Activated T-cell treated with anti-CD3 and anti-CD28 coated beads, Interleukin-2, amount 50 U/mL, for 48 hours (primary cell): ENCODE results near the gene CREB3L2.
"Not testable (repeated sequence)": the region's sequence is repeated elsewhere in the genome, so short reads cannot be mapped to it uniquely, and the experiment has no call there.

Experiments used
- DNase-seq, 2 experiments: peaks; one replicate each; pipeline ENCODE4 v3.0.0-alpha.2; 2020

Gene CREB3L2

GRCh38 chr7:137865764-137866163, 136.1 kb downstream of the CREB3L2 start:
- no peak for DNase-seq

- DNase-seq, result no peak
Measured at GRCh38 chr7:137862964-137863363, 138.9 kb downstream of the CREB3L2 start.

- DNase-seq, result no peak
Measured at GRCh38 chr7:137862358-137862757, 139.5 kb downstream of the CREB3L2 start.

- DNase-seq, result no peak
Measured at GRCh38 chr7:137860542-137860941, 141.3 kb downstream of the CREB3L2 start.

GRCh38 chr7:137853053-137853452, 148.8 kb downstream of the CREB3L2 start:
- no peak for DNase-seq

GRCh38 chr7:137852108-137852507, 149.8 kb downstream of the CREB3L2 start:
- DNase-seq, result no peak

GRCh38 chr7:137850972-137851945, 150.6 kb downstream of the CREB3L2 start:
- no peak for DNase-seq

GRCh38 chr7:137850571-137850970, 151.3 kb downstream of the CREB3L2 start:
- DNase-seq, result no peak

- no peak for DNase-seq
Measured at GRCh38 chr7:137848095-137848494, 153.8 kb downstream of the CREB3L2 start.

- DNase-seq, result no peak
Measured at GRCh38 chr7:137847568-137848050, 154.3 kb downstream of the CREB3L2 start.

- peak in 1 of 2 experiments; percentile 28 for DNase-seq
Measured at GRCh38 chr7:137846827-137847567, 154.9 kb downstream of the CREB3L2 start, which contains the start of gene DGKI. DGKI (minus strand) TSS chr7:137846974.

- DNase-seq, result peak in 1 of 2 experiments; percentile 25
Measured at GRCh38 chr7:137846549-137846826, 155.4 kb downstream of the CREB3L2 start.

GRCh38 chr7:137844677-137845425, 157.0 kb downstream of the CREB3L2 start:
- no peak for DNase-seq

- DNase-seq, result no peak
Measured at GRCh38 chr7:137839903-137840779, 161.7 kb downstream of the CREB3L2 start.

GRCh38 chr7:137838706-137839315, 163.1 kb downstream of the CREB3L2 start:
- DNase-seq, result no peak

- no peak for DNase-seq
Measured at GRCh38 chr7:137836541-137836940, 165.3 kb downstream of the CREB3L2 start.

GRCh38 chr7:137836113-137836509, 165.8 kb downstream of the CREB3L2 start:
- no peak for DNase-seq

- no peak for DNase-seq
Measured at GRCh38 chr7:137835486-137836112, 166.3 kb downstream of the CREB3L2 start.

GRCh38 chr7:137834552-137834951, 167.3 kb downstream of the CREB3L2 start:
- no peak for DNase-seq

GRCh38 chr7:137832990-137833389, 168.9 kb downstream of the CREB3L2 start:
- DNase-seq, result not testable (repeated sequence)

GRCh38 chr7:137832382-137832781, 169.5 kb downstream of the CREB3L2 start:
- DNase-seq, result no peak
